ENCODE results near the gene ACOT7.

DNA sequence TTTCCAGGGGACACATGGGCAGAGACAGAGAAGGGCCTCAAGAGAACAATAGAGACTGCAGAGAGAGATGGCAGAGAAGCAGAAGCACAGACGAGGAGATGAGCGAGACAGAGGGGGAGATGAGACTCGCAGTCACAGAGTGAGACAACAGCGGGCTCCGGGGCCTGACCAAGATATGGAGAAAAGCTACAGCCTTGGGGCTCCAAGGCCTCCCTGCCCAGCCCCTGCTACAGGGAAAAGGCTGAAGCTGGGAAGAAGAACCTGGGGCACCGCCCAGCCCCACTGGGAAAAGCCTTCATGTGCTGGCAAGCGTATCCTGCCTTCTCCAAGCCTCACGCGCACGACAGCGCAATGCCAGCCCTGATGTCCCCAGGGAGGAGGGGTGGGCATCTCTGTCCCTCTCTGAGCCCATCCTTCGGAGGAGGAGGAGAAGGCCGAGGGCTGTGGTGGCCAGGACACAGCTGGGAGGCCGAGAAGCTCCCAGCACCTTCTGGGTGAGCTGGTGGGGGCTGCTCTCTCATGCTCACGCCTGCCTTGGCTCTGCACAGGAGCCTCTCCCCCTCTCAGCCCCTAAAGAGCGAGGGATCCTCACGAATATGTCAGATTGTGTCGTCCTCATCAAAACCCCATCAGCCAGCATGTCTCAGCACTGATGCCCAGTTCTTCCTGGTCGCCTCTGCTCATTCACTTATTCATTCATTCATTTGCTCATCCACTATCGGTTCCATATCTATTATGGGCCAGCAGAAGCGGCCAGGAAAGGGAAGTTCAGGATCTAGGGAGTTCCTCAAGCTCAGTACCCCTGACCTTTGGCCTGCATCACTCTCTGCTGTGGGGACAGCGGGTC, 56.6 kb downstream of the ACOT7 start:
- TF ChIP-seq, protein P1, sequence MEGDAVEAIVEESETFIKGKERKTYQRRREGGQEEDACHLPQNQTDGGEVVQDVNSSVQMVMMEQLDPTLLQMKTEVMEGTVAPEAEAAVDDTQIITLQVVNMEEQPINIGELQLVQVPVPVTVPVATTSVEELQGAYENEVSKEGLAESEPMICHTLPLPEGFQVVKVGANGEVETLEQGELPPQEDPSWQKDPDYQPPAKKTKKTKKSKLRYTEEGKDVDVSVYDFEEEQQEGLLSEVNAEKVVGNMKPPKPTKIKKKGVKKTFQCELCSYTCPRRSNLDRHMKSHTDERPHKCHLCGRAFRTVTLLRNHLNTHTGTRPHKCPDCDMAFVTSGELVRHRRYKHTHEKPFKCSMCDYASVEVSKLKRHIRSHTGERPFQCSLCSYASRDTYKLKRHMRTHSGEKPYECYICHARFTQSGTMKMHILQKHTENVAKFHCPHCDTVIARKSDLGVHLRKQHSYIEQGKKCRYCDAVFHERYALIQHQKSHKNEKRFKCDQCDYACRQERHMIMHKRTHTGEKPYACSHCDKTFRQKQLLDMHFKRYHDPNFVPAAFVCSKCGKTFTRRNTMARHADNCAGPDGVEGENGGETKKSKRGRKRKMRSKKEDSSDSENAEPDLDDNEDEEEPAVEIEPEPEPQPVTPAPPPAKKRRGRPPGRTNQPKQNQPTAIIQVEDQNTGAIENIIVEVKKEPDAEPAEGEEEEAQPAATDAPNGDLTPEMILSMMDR (IDR thresholded peaks at IDR 0.05) = no peak
- no peak for TF ChIP-seq POLR2A (IDR thresholded peaks at IDR 0.05)
